Naive thymus-derived CD8-positive, alpha-beta T cell (primary cell): Measurements from ENCODE around the gene SLC25A33. TPM values are rescaled to one million over a fixed set of nuclear protein-coding genes. Genes with fewer than 3 reads are reported as not detected.
"Not testable (repeated sequence)": the region's sequence is repeated elsewhere in the genome, so short reads cannot be mapped to it uniquely, and the experiment has no call there.

Experiments used
- ATAC-seq, 2 donors: fragments of 150-1000 bp; cut with Tn5 transposase in 1 of 2; sonication (Bioruptor Pico), chemical (Tn5 transposase) in 1 of 2; 1 replicate in 1 of 2; 2 replicates in 1 of 2; pipeline ENCODE4 v1.10.0; 2021; ENCODE audit warnings: mild to moderate bottlenecking in 2 of 2, moderate library complexity in 2 of 2
- POLR2A ChIA-PET: fragments of 350-600 bp; sonication (Branson Sonifier 250); formaldehyde crosslinking; loops from one replicate; lab custom pipeline; 2021; ENCODE audit warnings: antibody characterized with exemption; lab: Charles Lee
- DNase-seq, 10 donors: peaks; one replicate each; pipeline versions ENCODE4 v3.0.0 to v3.0.0-alpha.2; 2020 to 2022
- H3K27ac Mint-ChIP-seq, 10 donors: one replicate each; pipeline ENCODE4 v1.8.0; 2020 to 2022; ENCODE audit warnings: mild to moderate bottlenecking in 10 of 10, mixed read lengths in 10 of 10, moderate library complexity in 4 of 10, inconsistent platforms in 1 of 10
- H3K27me3 Mint-ChIP-seq, 5 donors: one replicate each; pipeline ENCODE4 v1.8.0; 2021 to 2022; ENCODE audit warnings: mixed read lengths in 5 of 5
- H3K36me3 Mint-ChIP-seq, 3 donors: one replicate each; pipeline ENCODE4 v1.8.0; 2020 to 2022; ENCODE audit warnings: mixed read lengths in 3 of 3, mild to moderate bottlenecking in 2 of 3, inconsistent platforms in 1 of 3
- H3K4me1 Mint-ChIP-seq, 4 donors: one replicate each; pipeline ENCODE4 v1.8.0; 2021 to 2022; ENCODE audit warnings: mixed read lengths in 4 of 4
- H3K4me3 Mint-ChIP-seq, 10 donors: one replicate each; pipeline ENCODE4 v1.8.0; 2020 to 2022; ENCODE audit warnings: mild to moderate bottlenecking in 10 of 10, mixed read lengths in 10 of 10, moderate library complexity in 6 of 10, inconsistent platforms in 1 of 10
- H3K9me3 Mint-ChIP-seq, 9 donors: one replicate each; pipeline ENCODE4 v1.8.0; 2020 to 2022; ENCODE audit warnings: mixed read lengths in 9 of 9, mild to moderate bottlenecking in 3 of 9, inconsistent platforms in 1 of 9, moderate library complexity in 1 of 9
- polyA plus RNA-seq, 3 donors: library from polyadenylated mRNA; unstranded; fragments of 300-500 nt; fragmentation: Illumina TruSeq; gene quantifications; one replicate each; pipeline ENCODE4 v1.2.3, GENCODE V29; 2021
- total RNA-seq, 8 experiments: library from RNA in 2 of 8; stranded (reverse) in 2 of 8; gene quantifications; one replicate each; pipeline ENCODE4 v1.2.3 and lab custom pipeline; 2021 to 2026

The SLC25A33 gene
- total and polyA plus RNA-seq, 5 experiments from 2014 or later: 3.2 to 10.5 (median 8.2) TPM

GRCh38 chr1:9624081-9624480, 84.8 kb downstream of the SLC25A33 start:
- peaks cover 0 to 7% (median 4%) of the 10 kb centered on the region in 5 donors for H3K27me3 Mint-ChIP-seq
- ATAC-seq: no peak
- DNase-seq: no peak
- POLR2A ChIA-PET: interaction anchor here (0.6 to 28.5 kb wide), 4 partner anchors 35 to 377 kb away, joined by 3 to 1921 read pairs (median 589); partner anchors contain the start of gene PIK3CD
- H3K36me3 Mint-ChIP-seq: no peaks in the 10 kb centered on the region
- H3K4me1 Mint-ChIP-seq: peaks cover 13 to 31% (median 24%) of the 10 kb centered on the region in 4 donors
- H3K27ac Mint-ChIP-seq: peak overlapping the region in 3 of 10 donors; percentile 36 to 62 (median 48)
- H3K9me3 Mint-ChIP-seq: no peaks in the 10 kb centered on the region
- H3K4me3 Mint-ChIP-seq: peak overlapping the region in 4 of 10 donors; percentile 5 to 40 (median 28)

GRCh38 chr1:9625030-9625429, 85.8 kb downstream of the SLC25A33 start:
- Mint-ChIP-seq H3K27ac (peak overlapping the region in 2 of 10 donors; percentile 48 to 65), H3K4me1 (peaks cover 15 to 38% (median 28%) of the 10 kb centered on the region in 4 donors), H3K4me3 (peak overlapping the region in 1 of 10 donors; percentile 44)
- H3K9me3 Mint-ChIP-seq, ATAC-seq, H3K36me3 Mint-ChIP-seq, DNase-seq, H3K27me3 Mint-ChIP-seq: not testable (repeated sequence)
- POLR2A ChIA-PET: interaction anchor here (0.7 to 28.5 kb wide), 4 partner anchors 34 to 159 kb away, joined by 3 to 1921 read pairs (median 590); partner anchors contain the start of gene PIK3CD

GRCh38 chr1:9626201-9626608, 86.9 kb downstream of the SLC25A33 start:
- ATAC-seq (no peak), DNase-seq (peak in 2 of 10 donors; percentile 14 to 36)
- H3K4me1 Mint-ChIP-seq: peaks cover 18 to 48% (median 28%) of the 10 kb centered on the region in 4 donors
- no peaks in the 10 kb centered on the region for H3K27me3 Mint-ChIP-seq
- POLR2A ChIA-PET: interaction anchor here (0.7 to 28.5 kb wide), 13 partner anchors 10 to 243 kb away, joined by 3 to 1921 read pairs (median 6); partner anchors contain the start of gene PIK3CD
- H3K4me3 Mint-ChIP-seq: peak overlapping the region; percentile 76 to 100 (median 92)
- H3K9me3 Mint-ChIP-seq: no peaks in the 10 kb centered on the region
- H3K27ac Mint-ChIP-seq: peak overlapping the region in 9 of 10 donors; percentile 75 to 93 (median 86)
- H3K36me3 Mint-ChIP-seq: peaks cover 3 to 6% (median 5%) of the 10 kb centered on the region in 3 donors

- Mint-ChIP-seq H3K36me3 (peaks cover 5 to 23% (median 6%) of the 10 kb centered on the region in 3 donors), H3K9me3 (no peaks in the 10 kb centered on the region)
Observed at GRCh38 chr1:9628541-9629444, 89.5 kb downstream of the SLC25A33 start.

GRCh38 chr1:9629445-9630201, 90.4 kb downstream of the SLC25A33 start:
- Mint-ChIP-seq H3K27ac (peak overlapping the region; percentile 91 to 100 (median 97)), H3K9me3 (no peaks in the 10 kb centered on the region), H3K36me3 (peaks cover 6 to 31% (median 10%) of the 10 kb centered on the region in 3 donors), H3K27me3 (no peaks in the 10 kb centered on the region), H3K4me1 (peaks cover 25 to 78% (median 60%) of the 10 kb centered on the region in 4 donors), H3K4me3 (peak overlapping the region; percentile 90 to 100 (median 96))
- ATAC-seq (peak; percentile 45 to 58), DNase-seq (peak; percentile 66 to 89 (median 80))
- POLR2A ChIA-PET: interaction anchor here (0.8 to 28.5 kb wide), 14 partner anchors 30 to 1280 kb away, joined by 3 to 1921 read pairs (median 5); partner anchors contain the start of genes PIK3CD and UBE4B

More at GRCh38 chr1:9628541-9629444, 89.5 kb downstream of the SLC25A33 start:
- POLR2A ChIA-PET: interaction anchor here (0.6 to 28.5 kb wide), 15 partner anchors 31 to 704 kb away, joined by 3 to 1921 read pairs (median 5); partner anchors contain the start of genes LZIC, NMNAT1, PIK3CD and UBE4B
- Mint-ChIP-seq H3K4me3 (peak overlapping the region; percentile 90 to 100 (median 96)), H3K27ac (peak overlapping the region; percentile 91 to 100 (median 97)), H3K27me3 (no peaks in the 10 kb centered on the region), H3K4me1 (peaks cover 23 to 73% (median 52%) of the 10 kb centered on the region in 4 donors)
- DNase-seq (peak; percentile 52 to 89 (median 76)), ATAC-seq (peak; percentile 48 to 52)

- Mint-ChIP-seq H3K4me1 (peaks cover 34 to 87% (median 69%) of the 10 kb centered on the region in 4 donors), H3K27ac (peak overlapping the region; percentile 91 to 100 (median 97)), H3K36me3 (peaks cover 6 to 39% (median 10%) of the 10 kb centered on the region in 3 donors), H3K9me3 (no peaks in the 10 kb centered on the region), H3K27me3 (no peaks in the 10 kb centered on the region), H3K4me3 (peak overlapping the region; percentile 90 to 100 (median 96))
- DNase-seq (peak in 4 of 10 donors; percentile 46 to 62 (median 56)), ATAC-seq (peak in 1 of 2 donors; percentile 6)
- POLR2A ChIA-PET: interaction anchor here (0.6 to 28.5 kb wide), 10 partner anchors 29 to 1279 kb away, joined by 3 to 1921 read pairs (median 8); partner anchors contain the start of gene PIK3CD
Observed at GRCh38 chr1:9630331-9631111, 91.3 kb downstream of the SLC25A33 start.

- POLR2A ChIA-PET: interaction anchor here (1.0 to 28.5 kb wide), 4 partner anchors 28 to 230 kb away, joined by 3 to 1921 read pairs (median 698); partner anchors contain the start of gene PIK3CD
- peaks cover 6 to 48% (median 10%) of the 10 kb centered on the region in 3 donors for H3K36me3 Mint-ChIP-seq
- ATAC-seq (no peak), DNase-seq (peak in 1 of 10 donors; percentile 27)
- peak overlapping the region; percentile 91 to 100 (median 97) for H3K27ac Mint-ChIP-seq
- H3K4me1 Mint-ChIP-seq: peaks cover 31 to 85% (median 72%) of the 10 kb centered on the region in 4 donors
- H3K4me3 Mint-ChIP-seq: peak overlapping the region; percentile 90 to 100 (median 96)
- H3K27me3 Mint-ChIP-seq: no peaks in the 10 kb centered on the region
- H3K9me3 Mint-ChIP-seq: no peaks in the 10 kb centered on the region
Observed at GRCh38 chr1:9631613-9632012, 92.3 kb downstream of the SLC25A33 start.

- DNase-seq: no peak
- H3K4me3 Mint-ChIP-seq: peak overlapping the region; percentile 90 to 100 (median 96)
- peak overlapping the region; percentile 91 to 100 (median 95) for H3K27ac Mint-ChIP-seq
- no peak for ATAC-seq
- H3K9me3 Mint-ChIP-seq: peaks cover 0 to 3% (median 0%) of the 10 kb centered on the region in 9 donors
- peaks cover 32 to 84% (median 74%) of the 10 kb centered on the region in 4 donors for H3K4me1 Mint-ChIP-seq
- H3K27me3 Mint-ChIP-seq: no peaks in the 10 kb centered on the region
- POLR2A ChIA-PET: interaction anchor here (0.8 to 28.5 kb wide), 4 partner anchors 26 to 90 kb away, joined by 3 to 1921 read pairs (median 622); partner anchors contain the start of gene PIK3CD
- peaks cover 6 to 62% (median 20%) of the 10 kb centered on the region in 3 donors for H3K36me3 Mint-ChIP-seq
Observed at GRCh38 chr1:9633493-9633892, 94.2 kb downstream of the SLC25A33 start.

- H3K27ac Mint-ChIP-seq: peak overlapping the region; percentile 89 to 100 (median 93)
- no peak for ATAC-seq
- no peaks in the 10 kb centered on the region for H3K27me3 Mint-ChIP-seq
- peaks cover 0 to 3% (median 0%) of the 10 kb centered on the region in 9 donors for H3K9me3 Mint-ChIP-seq
- DNase-seq: no peak
- H3K4me3 Mint-ChIP-seq: peak overlapping the region; percentile 44 to 100 (median 93)
- POLR2A ChIA-PET: interaction anchor here (0.7 to 28.5 kb wide), 5 partner anchors 25 to 95 kb away, joined by 3 to 1921 read pairs (median 12); partner anchors contain the start of gene PIK3CD
- H3K36me3 Mint-ChIP-seq: peaks cover 6 to 68% (median 24%) of the 10 kb centered on the region in 3 donors
- H3K4me1 Mint-ChIP-seq: peaks cover 34 to 90% (median 79%) of the 10 kb centered on the region in 4 donors
Observed at GRCh38 chr1:9634582-9634981, 95.3 kb downstream of the SLC25A33 start.
